Mononuclear cell (primary cell): ENCODE data around the gene MRPL28. TPM values are rescaled to one million over a fixed set of nuclear protein-coding genes. Genes with fewer than 3 reads are reported as not detected.
"Not testable (repeated sequence)": the region's sequence is repeated elsewhere in the genome, so short reads cannot be mapped to it uniquely, and the experiment has no call there.

Source experiments
- H3K27me3 ChIP-seq: 2 replicates; pipeline ENCODE4 v1.6.0; 2011; ENCODE audit warnings: low read length, control low read depth; ENCODE audit not compliant: insufficient read depth
- H3K4me1 ChIP-seq: 2 replicates; pipeline ENCODE4 v1.5.1; 2011; ENCODE audit warnings: mild to moderate bottlenecking, low read length, control low read depth; ENCODE audit not compliant: insufficient read depth
- H3K4me3 ChIP-seq: 2 replicates; pipeline ENCODE4 v1.5.1; 2011; ENCODE audit warnings: mild to moderate bottlenecking, low read length, moderate library complexity
- H3K9me3 ChIP-seq: 2 replicates; pipeline ENCODE4 v1.5.1; 2011; ENCODE audit warnings: low read depth, mild to moderate bottlenecking, control low read depth, low read length
- total RNA-seq: library from RNA; depleted of rRNA; stranded (reverse); fragments of >200 nt; gene quantifications from one replicate; pipeline ENCODE4 v1.2.3, GENCODE V29; 2012

The MRPL28 gene
- total RNA-seq = 19.9 TPM

GRCh38 chr16:370443-370842 is at the start of gene MRPL28:
MRPL28 (minus strand) TSS chr16:370538; CDS start chr16:370218, 320 bp downstream.
- Histone ChIP-seq H3K4me1 (peaks cover 16% of the 10 kb centered on the region), H3K9me3 (no peaks in the 10 kb centered on the region), H3K4me3 (no peak within 1 kb of the TSS), H3K27me3 (no peaks in the 10 kb centered on the region)

GRCh38 chr16:415170-415498 is 44.8 kb upstream of the MRPL28 start:
- H3K4me3 ChIP-seq, H3K9me3 ChIP-seq, H3K4me1 ChIP-seq, H3K27me3 ChIP-seq: not testable (repeated sequence)

- H3K4me1 ChIP-seq = no peaks in the 10 kb centered on the region
- no peaks in the 10 kb centered on the region for H3K9me3 ChIP-seq
- H3K4me3 ChIP-seq = no peak overlapping the region
- H3K27me3 ChIP-seq = no peaks in the 10 kb centered on the region
These were observed 44.2 kb upstream of the MRPL28 start for GRCh38 chr16:414395-415169.

- H3K27me3 ChIP-seq = no peaks in the 10 kb centered on the region
- no peaks in the 10 kb centered on the region for H3K4me1 ChIP-seq
- no peak overlapping the region for H3K4me3 ChIP-seq
- no peaks in the 10 kb centered on the region for H3K9me3 ChIP-seq
These were observed 41.4 kb upstream of the MRPL28 start for GRCh38 chr16:411576-412265.

- Histone ChIP-seq H3K27me3 (no peaks in the 10 kb centered on the region), H3K4me1 (no peaks in the 10 kb centered on the region), H3K9me3 (no peaks in the 10 kb centered on the region), H3K4me3 (no peak overlapping the region)
These were observed 40.3 kb upstream of the MRPL28 start for GRCh38 chr16:410516-411178.

GRCh38 chr16:407253-407652 is 36.9 kb upstream of the MRPL28 start:
- Histone ChIP-seq H3K4me1 (peaks cover 2% of the 10 kb centered on the region), H3K4me3 (no peak overlapping the region), H3K27me3 (no peaks in the 10 kb centered on the region), H3K9me3 (no peaks in the 10 kb centered on the region)

- no peaks in the 10 kb centered on the region for H3K9me3 ChIP-seq
- H3K4me1 ChIP-seq = peaks cover 6% of the 10 kb centered on the region
These were observed 35.5 kb upstream of the MRPL28 start for GRCh38 chr16:405548-406506.

GRCh38 chr16:404971-405486 is 34.7 kb upstream of the MRPL28 start:
- H3K9me3 ChIP-seq = no peaks in the 10 kb centered on the region
- H3K4me1 ChIP-seq = peaks cover 14% of the 10 kb centered on the region
- no peaks in the 10 kb centered on the region for H3K27me3 ChIP-seq
- H3K4me3 ChIP-seq = no peak overlapping the region

More at GRCh38 chr16:405548-406506, 35.5 kb upstream of the MRPL28 start:
- H3K4me3 ChIP-seq = no peak overlapping the region
- H3K27me3 ChIP-seq = no peaks in the 10 kb centered on the region

GRCh38 chr16:401468-402348 is 31.4 kb upstream of the MRPL28 start, which contains the start of gene DECR2:
DECR2 (plus strand) TSS chr16:401885; CDS start chr16:401964, 79 bp downstream.
- Histone ChIP-seq H3K4me1 (peaks cover 22% of the 10 kb centered on the region), H3K27me3 (no peaks in the 10 kb centered on the region), H3K4me3 (peak within 1 kb of the TSS; percentile 83), H3K9me3 (no peaks in the 10 kb centered on the region)

GRCh38 chr16:400061-400591 is 29.8 kb upstream of the MRPL28 start:
- Histone ChIP-seq H3K4me1 (peaks cover 29% of the 10 kb centered on the region), H3K4me3 (peak overlapping the region; percentile 83), H3K9me3 (no peaks in the 10 kb centered on the region), H3K27me3 (no peaks in the 10 kb centered on the region)

- Histone ChIP-seq H3K4me3 (no peak overlapping the region), H3K9me3 (no peaks in the 10 kb centered on the region), H3K27me3 (no peaks in the 10 kb centered on the region), H3K4me1 (peaks cover 29% of the 10 kb centered on the region)
These were observed 29.1 kb upstream of the MRPL28 start for GRCh38 chr16:399340-400019.

- H3K27me3 ChIP-seq = no peaks in the 10 kb centered on the region
- no peaks in the 10 kb centered on the region for H3K9me3 ChIP-seq
- peaks cover 29% of the 10 kb centered on the region for H3K4me1 ChIP-seq
- H3K4me3 ChIP-seq = no peak overlapping the region
These were observed 28.4 kb upstream of the MRPL28 start for GRCh38 chr16:398561-399339.
